A549 (cell line): ENCODE results near the gene RPS2. TPM values are rescaled to one million over a fixed set of nuclear protein-coding genes. Genes with fewer than 3 reads are reported as not detected.

ENCODE experiments used
- ATAC-seq, 2 experiments: fragments of 200-7000 bp in 1 of 2; fragments of >200 bp in 1 of 2; cut with Nextera tagmentation in 1 of 2; cut with Tn5 transposase in 1 of 2; 3 replicates each; pipeline versions ENCODE4 v1.8.0 to v1.9.1; 2018 to 2020; ENCODE audit warnings: mild to moderate bottlenecking in 1 of 2, moderate library complexity in 1 of 2
- CTCF ChIA-PET: fragments of 300-600 bp; sonication (Branson Sonifier 250); formaldehyde crosslinking; extraction: SDS; loops from one replicate; lab custom pipeline; 2021; ENCODE audit warnings: antibody characterized with exemption, inconsistent platforms; lab: Yijun Ruan, JAX
- POLR2A ChIA-PET: fragments of 350-600 bp; formaldehyde crosslinking; extraction: SDS; loops from one replicate; lab custom pipeline; 2021; ENCODE audit warnings: antibody characterized with exemption, inconsistent platforms; lab: Yijun Ruan, JAX
- DNase-seq, 2 experiments: peaks; one replicate each; pipeline versions ENCODE4 v3.0.0 to v3.0.0-alpha.2; 2011 to 2016; ENCODE audit warnings: low read depth in 1 of 2, low spot score in 1 of 2
- FAIRE-seq: peaks from 2 replicates; lab custom pipeline; 2011; peaks lifted over from hg19 to GRCh38; lab: Jason Lieb, UNC
- H3K27ac ChIP-seq, 2 experiments: fragments of >200 bp; sonication (Bioruptor Twin); formaldehyde crosslinking; 3 replicates each; pipeline ENCODE4 v1.5.1; 2016 to 2017
- H3K4me1 ChIP-seq: fragments of >200 bp; sonication (Bioruptor Twin); formaldehyde crosslinking; 3 replicates; pipeline ENCODE4 v1.6.1; 2016
- H3K4me2 ChIP-seq: fragments of >200 bp; sonication (Bioruptor Twin); formaldehyde crosslinking; 3 replicates; pipeline ENCODE4 v1.6.1; 2016
- H3K4me3 ChIP-seq: fragments of >200 bp; sonication (Bioruptor Twin); formaldehyde crosslinking; 3 replicates; pipeline ENCODE4 v1.5.1; 2016
- H3K9me3 ChIP-seq: fragments of >200 bp; sonication (Bioruptor Twin); formaldehyde crosslinking; 3 replicates; pipeline ENCODE4 v1.6.1; 2016
- BCL3 ChIP-seq: fragments of >200 bp; sonication (Bioruptor Twin); formaldehyde crosslinking; IDR thresholded peaks from 3 replicates; pipeline ENCODE4 v1.6.1; 2016
- CBX2 ChIP-seq: fragments of 200-600 bp; sonication (generic); IDR thresholded peaks from 2 replicates; pipeline ENCODE4 v1.6.1; 2016; ENCODE audit warnings: low read depth, mild to moderate bottlenecking, borderline replicate concordance
- CBX8 ChIP-seq: fragments of 200-600 bp; sonication (generic); IDR thresholded peaks from 2 replicates; pipeline ENCODE4 v1.6.1; 2016
- CHD4 ChIP-seq: fragments of 200-600 bp; sonication (generic); IDR thresholded peaks from 2 replicates; pipeline ENCODE4 v1.6.1; 2016; ENCODE audit warnings: antibody characterized with exemption, mild to moderate bottlenecking, borderline replicate concordance
- FOSB ChIP-seq: fragments of 250-450 bp; sonication (Bioruptor Pico); IDR thresholded peaks from 2 replicates; pipeline ENCODE4 v1.5.0; 2020; ENCODE audit warnings: mild to moderate bottlenecking, moderate library complexity
- FOSL2 ChIP-seq, 2 experiments: fragments of 450-650 bp in 1 of 2; fragments of >200 bp in 1 of 2; sonication (Bioruptor Twin) in 1 of 2; formaldehyde crosslinking; IDR thresholded peaks; 2 replicates each; pipeline versions ENCODE4 v1.5.0 to v1.6.1; 2016 to 2020; ENCODE audit warnings: mild to moderate bottlenecking in 1 of 2, moderate library complexity in 1 of 2
- GATA3 ChIP-seq: IDR thresholded peaks from 2 replicates; pipeline ENCODE4 v1.6.1; 2012; ENCODE audit warnings: borderline replicate concordance
- HDAC2 ChIP-seq: fragments of 200-600 bp; sonication (generic); IDR thresholded peaks from 2 replicates; pipeline ENCODE4 v1.6.1; 2016
- HES2 ChIP-seq: fragments of >200 bp; sonication (Bioruptor Twin); formaldehyde crosslinking; IDR thresholded peaks from 2 replicates; pipeline ENCODE4 v1.6.1; 2016
- HEYL ChIP-seq: fragments of 250-450 bp; sonication (Bioruptor Pico); IDR thresholded peaks from 2 replicates; pipeline ENCODE4 v1.8.0; 2021; ENCODE audit warnings: mild to moderate bottlenecking, moderate library complexity
- HMGXB4 ChIP-seq: fragments of 250-450 bp; sonication (Bioruptor Pico); IDR thresholded peaks from 2 replicates; pipeline ENCODE4 v1.5.0; 2021; ENCODE audit warnings: mild to moderate bottlenecking, moderate library complexity, borderline replicate concordance
- HOXB5 ChIP-seq: fragments of 250-450 bp; sonication (Bioruptor Pico); IDR thresholded peaks from 2 replicates; pipeline ENCODE4 v1.5.0; 2020; ENCODE audit warnings: mild to moderate bottlenecking, moderate library complexity
- MAFK ChIP-seq: fragments of 450-650 bp; IDR thresholded peaks from 2 replicates; pipeline ENCODE4 v1.6.1; 2014; ENCODE audit not compliant: partially characterized antibody
- MAX ChIP-seq: IDR thresholded peaks from 2 replicates; pipeline ENCODE4 v1.6.1; 2012
- NPAS2 ChIP-seq: fragments of 250-450 bp; sonication (Bioruptor Pico); IDR thresholded peaks from 2 replicates; pipeline ENCODE4 v1.8.0; 2022; ENCODE audit warnings: mild to moderate bottlenecking, moderate library complexity, borderline replicate concordance
- POLR2A ChIP-seq: IDR thresholded peaks from 2 replicates; pipeline ENCODE4 v1.6.1; 2012; ENCODE audit warnings: mild to moderate bottlenecking, low read length
- POLR2AphosphoS2 ChIP-seq: conservative IDR thresholded peaks from 2 replicates; pipeline ENCODE4 v1.6.1; 2012; ENCODE audit warnings: low read length, improper control_type of control experiment, inconsistent platforms
- RNF2 ChIP-seq: fragments of 200-600 bp; sonication (generic); IDR thresholded peaks from 2 replicates; pipeline ENCODE4 v1.6.1; 2016; ENCODE audit warnings: low read depth, mild to moderate bottlenecking, antibody characterized with exemption, moderate library complexity, borderline replicate concordance
- ZNF302 ChIP-seq: fragments of 250-450 bp; sonication (Bioruptor Pico); IDR thresholded peaks from 2 replicates; pipeline ENCODE4 v1.9.0; 2021; ENCODE audit warnings: inconsistent platforms, mild to moderate bottlenecking, moderate library complexity
- ZSCAN20 ChIP-seq: fragments of 250-450 bp; sonication (Bioruptor Pico); IDR thresholded peaks from 2 replicates; pipeline ENCODE4 v1.8.0; 2022; ENCODE audit warnings: mild to moderate bottlenecking, moderate library complexity
- WGBS: methylation state at CpG from one replicate; pipeline ENCODE4 v1.1.6; 2017; ENCODE audit errors: missing lambda C conversion rate; 5-methylcytosine and 5-hydroxymethylcytosine counted together
- polyA plus RNA-seq, 4 experiments: library from polyadenylated mRNA; depleted of rRNA in 3 of 4; stranded (reverse); fragments of >200 nt; fragmentation: RNase III in 1 of 4; extraction: RNeasy Plus Mini Kit Qiagen cat#74134 plus additional on column Dnase treatment in 1 of 4; gene quantifications; 2 replicates in 3 of 4; 3 replicates in 1 of 4; pipeline ENCODE4 v1.2.3, GENCODE V29; 2011 to 2017

Gene RPS2
- polyA plus RNA-seq, 2 of the 4 experiments (the other 2 are of a cell fraction): 2,621 to 3,626 TPM

GRCh38 chr16:1918351-1919326 is 46.0 kb downstream of the RPS2 start, which contains the start of gene HS3ST6:
Gene HS3ST6 (minus strand): TSS chr16:1918415. CDS start chr16:1918323, 92 bp downstream.
- ATAC-seq (peak; percentile 2 to 35; a peak in 4 of 6 replicates), DNase-seq (no peak), FAIRE-seq (no peak)
- TF ChIP-seq HEYL (CRISPR knock-in tag) (no peak), MAFK (no peak), FOSL2 (IDR thresholded peaks at IDR 0.05) (no peak), FOSL2 (CRISPR knock-in tag; IDR thresholded peaks at IDR 0.05) (no peak), NPAS2 (CRISPR knock-in tag) (no peak), CBX8 (no peak), ZSCAN20 (no peak), GATA3 (no peak), CHD4 (no peak), ZNF302 (CRISPR knock-in tag) (no peak), HMGXB4 (no peak), MAX (no peak)
- H3K27ac ChIP-seq: peak within 1 kb of the TSS; percentile 16 to 84; a peak in 4 of 6 replicates
- ChIA-PET POLR2A (no interaction called here), CTCF (interaction anchor here (0.5 to 2.5 kb wide), 2 partner anchors 11 to 23 kb away, joined by 3 to 20 read pairs; no protein-coding TSS in a partner anchor)
- H3K4me3 ChIP-seq: peak within 1 kb of the TSS; percentile 49
- 58% methylated on average over 18 of the region's 71 CpGs for WGBS
- H3K4me2 ChIP-seq: peak within 1 kb of the TSS; percentile 86
- no peaks in the 10 kb centered on the region for H3K9me3 ChIP-seq
- peaks cover 39% of the 10 kb centered on the region for H3K4me1 ChIP-seq

GRCh38 chr16:1917665-1918350 is 46.8 kb downstream of the RPS2 start:
- H3K4me3 ChIP-seq: peak overlapping the region; percentile 49
- POLR2A ChIA-PET: no interaction called here
- peak; percentile 1 to 3; a peak in 1 of 6 replicates for ATAC-seq

GRCh38 chr16:1917056-1917664 is 47.5 kb downstream of the RPS2 start:
- FAIRE-seq (no peak), ATAC-seq (0 out of 6 replicates have a peak, but pooled peaks of 1 of the 2 experiments have one; percentile 7), DNase-seq (no peak)
- CTCF ChIA-PET: interaction anchor here (0.7 to 4.4 kb wide), 4 partner anchors 12 to 54 kb away, joined by 3 to 27 read pairs (median 4); no protein-coding TSS in a partner anchor
- 51% methylated on average over 21 of the region's 22 CpGs for WGBS
- POLR2A ChIA-PET: no interaction called here
- peak overlapping the region; percentile 86 for H3K4me2 ChIP-seq
- H3K9me3 ChIP-seq: no peaks in the 10 kb centered on the region
- H3K4me3 ChIP-seq: peak overlapping the region; percentile 49
- H3K4me1 ChIP-seq: peaks cover 35% of the 10 kb centered on the region
- no peak overlapping the region; a peak in 1 of 6 replicates for H3K27ac ChIP-seq
- TF ChIP-seq FOSB (CRISPR knock-in tag): no peak
- TF ChIP-seq BCL3: no peak
- no peak for TF ChIP-seq HOXB5 (CRISPR knock-in tag)
- TF ChIP-seq HMGXB4: no peak
- no peak for TF ChIP-seq CBX2
- no peak for TF ChIP-seq ZNF302 (CRISPR knock-in tag)
- no peak for TF ChIP-seq HES2
- no peak for TF ChIP-seq RNF2
- TF ChIP-seq HDAC2: no peak
- no peak for TF ChIP-seq POLR2AphosphoS2
- TF ChIP-seq POLR2A: no peak

More at GRCh38 chr16:1917665-1918350, 46.8 kb downstream of the RPS2 start:
- Histone ChIP-seq H3K4me2 (peak overlapping the region; percentile 86), H3K4me1 (peaks cover 38% of the 10 kb centered on the region), H3K27ac (peak overlapping the region; percentile 16 to 84; a peak in 4 of 6 replicates), H3K9me3 (no peaks in the 10 kb centered on the region)
- CTCF ChIA-PET: interaction anchor here (4.4 kb wide), 1 partner anchor 11 kb away, joined by 27 read pairs; no protein-coding TSS in a partner anchor
- 15% methylated on average over 7 of the region's 81 CpGs for WGBS
- TF ChIP-seq ZSCAN20: no peak
- TF ChIP-seq MAX: 0 out of 2 replicates have a peak, but pooled peaks have one; percentile 26
- FAIRE-seq (no peak), DNase-seq (no peak)
